ENCODE data around the gene KCNIP2. TPM values are rescaled to one million over a fixed set of nuclear protein-coding genes. Genes with fewer than 3 reads are reported as not detected.

KCNIP2 gene
- total and polyA plus RNA-seq, 2 of the 4 experiments (the other 2 are of a cell fraction), result under 0.01 to 0.87 TPM

DNA sequence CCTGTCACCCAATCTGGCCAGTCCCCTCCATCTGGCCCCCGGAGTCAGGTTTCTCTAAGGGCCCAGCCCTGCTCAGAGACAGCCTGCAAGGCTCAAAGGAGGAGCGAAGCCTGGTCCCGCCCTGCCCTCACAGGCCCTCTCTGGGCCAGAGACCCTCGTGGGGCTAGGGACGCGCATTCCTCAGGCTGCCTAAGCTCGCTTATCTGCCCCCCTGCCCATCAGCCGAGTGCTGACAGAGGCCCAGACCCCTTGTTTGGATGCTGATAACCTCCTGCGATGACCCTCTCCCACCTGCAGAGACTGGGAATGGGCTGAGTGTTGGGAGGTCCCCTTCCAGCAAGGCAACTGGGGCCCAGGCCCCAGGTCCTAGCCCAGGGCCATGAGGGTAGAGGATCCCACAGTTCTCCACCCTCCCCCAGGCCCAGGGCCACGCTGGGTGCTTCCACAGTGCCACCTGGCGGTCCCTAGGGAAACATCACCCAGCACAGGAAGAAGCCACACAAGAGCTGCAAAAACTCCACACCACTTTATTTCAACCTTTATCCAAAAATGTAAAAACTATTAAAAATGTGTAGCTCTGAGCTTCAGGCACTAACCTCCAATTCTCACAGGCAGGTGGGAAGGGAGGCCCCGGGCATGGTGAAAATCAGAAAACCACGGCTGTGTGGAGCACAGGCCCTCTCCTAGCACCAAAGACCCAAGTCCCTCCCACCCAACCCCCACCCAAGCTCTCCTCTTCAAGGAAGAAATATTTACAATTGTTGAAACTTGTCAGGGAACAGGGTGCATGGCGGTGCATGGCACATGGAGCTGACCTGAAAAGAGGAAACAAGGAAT, 62.6 kb downstream of the KCNIP2 start:
- Histone ChIP-seq H3K14ac (replicated peaks; ENCODE audit: low read depth, low read length) (no peak overlapping the region), H3K56ac (ENCODE audit: extremely low read depth, insufficient read depth, low read length) (no peak overlapping the region), H2AFZ (replicated peaks; ENCODE audit: low read length, poor library complexity) (peak overlapping the region; percentile 61), H2BK15ac (ENCODE audit: low read depth, low read length) (no peak overlapping the region), H3K27ac (ENCODE audit: insufficient read depth, low read length) (no peak overlapping the region), H3K4me1 (ENCODE audit: control insufficient read depth, insufficient read depth, low read length) (peaks cover 11% of the 10 kb centered on the region), H4K91ac (ENCODE audit: insufficient read depth, low read depth, low read length) (no peak overlapping the region), H3K9ac (ENCODE audit: low read depth, low read length) (no peak overlapping the region), H3K18ac (ENCODE audit: low read depth, low read length) (no peak overlapping the region), H2BK20ac (ENCODE audit: low read depth, low read length) (no peak overlapping the region), H3K4me2 (ENCODE audit: low read depth, low read length) (no peak overlapping the region), H4K8ac (ENCODE audit: low read depth in 2 of 2, low read length in 2 of 2) (no peak overlapping the region), H4K5ac (ENCODE audit: low read depth, low read length) (no peak overlapping the region), H3K9me1 (ENCODE audit: insufficient read depth, low read length) (no peaks in the 10 kb centered on the region), H3K4me3 (ENCODE audit: insufficient read depth, low read depth, low read length) (no peak overlapping the region), H3K23ac (ENCODE audit: low read depth, low read length) (no peak overlapping the region), H3K36me3 (ENCODE audit: control insufficient read depth, insufficient read depth, low read length) (peaks cover 6% of the 10 kb centered on the region), H2BK5ac (ENCODE audit: low read depth, low read length, poor library complexity, severe bottlenecking) (no peak overlapping the region), H3K9me3 (ENCODE audit: control insufficient read depth, insufficient read depth, low read length) (no peaks in the 10 kb centered on the region), H3K4ac (ENCODE audit: low read depth, low read length) (no peak overlapping the region), H3K79me1 (ENCODE audit: low read depth in 1 of 2, low read length in 2 of 2) (peaks cover 19 to 44% of the 10 kb centered on the region in 2 experiments; a peak in 3 of 4 replicates), H4K20me1 (ENCODE audit: insufficient read depth, low read length) (peaks cover 40% of the 10 kb centered on the region), H2BK120ac (ENCODE audit: low read depth, low read length) (no peak overlapping the region), H2AK5ac (ENCODE audit: low read depth, low read length) (0 out of 2 replicates have a peak overlapping the region, but pooled peaks have one; percentile 2), H3K27me3 (ENCODE audit: control insufficient read depth, insufficient read depth, low read length) (peaks cover 19% of the 10 kb centered on the region), H2AK9ac (replicated peaks; ENCODE audit: low read depth, low read length, poor library complexity) (peak overlapping the region; percentile 75)
- intact Hi-C loops (cut with micrococcal nuclease) (loop anchor here (1.0 to 10.0 kb wide), 4 partner anchors 179 to 620 kb away; no protein-coding TSS in a partner anchor), dilution Hi-C loops (cut with HindIII; ENCODE audit: low sequenced_read_pairs, unreplicated experiment) (no loop called here), in situ Hi-C loops (cut with MboI; ENCODE audit: low sequenced_read_pairs) (loop anchor here (5.0 kb wide), 2 partner anchors 174 to 569 kb away; no protein-coding TSS in a partner anchor)
- DNase-seq, result peak; percentile 64
- WGBS, 2 experiments (ENCODE audit: extremely low coverage in 2 of 2, insufficient read length in 1 of 2), result 5% methylated on average over 2 of the region's 14 CpGs; no CpG with 5 or more reads in 1 of the 2 experiments
- no TSS peak for BruUV-seq (replicated peaks)
- peak; percentile 76 for ATAC-seq (ENCODE audit: low read depth)
- ChIA-PET POLR2A (ENCODE audit: unreplicated experiment) (interaction anchor here (0.6 kb wide), 1 partner anchor 287 kb away, joined by 3 read pairs; no protein-coding TSS in a partner anchor), CTCF (interaction anchor here (0.6 to 1.6 kb wide), 9 partner anchors 9 to 339 kb away, joined by 3 to 9 read pairs (median 4); no protein-coding TSS in a partner anchor)
- TF ChIP-seq BHLHE40 (IDR thresholded peaks at IDR 0.05; ENCODE audit: low read depth, low read length), result no peak
- TF ChIP-seq MAZ (IDR thresholded peaks at IDR 0.05; ENCODE audit: borderline replicate concordance, low read depth, low read length), result no peak; the same call in 1 of the 2 replicates
- TF ChIP-seq RFX5 (IDR thresholded peaks at IDR 0.05; ENCODE audit: low read depth, low read length), result no peak
- no peak for TF ChIP-seq NFE2L2 (IDR thresholded peaks at IDR 0.05; ENCODE audit: low read depth, low read length)
- TF ChIP-seq, protein P1, sequence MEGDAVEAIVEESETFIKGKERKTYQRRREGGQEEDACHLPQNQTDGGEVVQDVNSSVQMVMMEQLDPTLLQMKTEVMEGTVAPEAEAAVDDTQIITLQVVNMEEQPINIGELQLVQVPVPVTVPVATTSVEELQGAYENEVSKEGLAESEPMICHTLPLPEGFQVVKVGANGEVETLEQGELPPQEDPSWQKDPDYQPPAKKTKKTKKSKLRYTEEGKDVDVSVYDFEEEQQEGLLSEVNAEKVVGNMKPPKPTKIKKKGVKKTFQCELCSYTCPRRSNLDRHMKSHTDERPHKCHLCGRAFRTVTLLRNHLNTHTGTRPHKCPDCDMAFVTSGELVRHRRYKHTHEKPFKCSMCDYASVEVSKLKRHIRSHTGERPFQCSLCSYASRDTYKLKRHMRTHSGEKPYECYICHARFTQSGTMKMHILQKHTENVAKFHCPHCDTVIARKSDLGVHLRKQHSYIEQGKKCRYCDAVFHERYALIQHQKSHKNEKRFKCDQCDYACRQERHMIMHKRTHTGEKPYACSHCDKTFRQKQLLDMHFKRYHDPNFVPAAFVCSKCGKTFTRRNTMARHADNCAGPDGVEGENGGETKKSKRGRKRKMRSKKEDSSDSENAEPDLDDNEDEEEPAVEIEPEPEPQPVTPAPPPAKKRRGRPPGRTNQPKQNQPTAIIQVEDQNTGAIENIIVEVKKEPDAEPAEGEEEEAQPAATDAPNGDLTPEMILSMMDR (conservative IDR thresholded peaks at IDR 0.05; ENCODE audit: low read depth, low read length), result peak; percentile 93
- no peak for TF ChIP-seq POLR2A (IDR thresholded peaks at IDR 0.05; ENCODE audit: low read depth, low read length)
- TF ChIP-seq MXI1 (IDR thresholded peaks at IDR 0.05; ENCODE audit: borderline replicate concordance, low read depth, low read length), result no peak
- TF ChIP-seq RAD21 (IDR thresholded peaks at IDR 0.05; ENCODE audit: low read length), result peak; percentile 85
- no peak for TF ChIP-seq FOS (IDR thresholded peaks at IDR 0.05; ENCODE audit: low read depth, low read length)
- peak; percentile 89 for TF ChIP-seq SMC3 (IDR thresholded peaks at IDR 0.05; ENCODE audit: low read depth, low read length)

All from IMR-90 (cell line).